HG03521 (cell line): Measurements from ENCODE around the gene FAM118B.

Source experiments
- ATAC-seq: cut with Tn5 transposase; IDR thresholded peaks from one replicate; pipeline ENCODE4 v1.9.1; 2021; ENCODE audit warnings: mild to moderate bottlenecking, moderate library complexity; ENCODE audit not compliant: unreplicated experiment

Gene FAM118B

DNA sequence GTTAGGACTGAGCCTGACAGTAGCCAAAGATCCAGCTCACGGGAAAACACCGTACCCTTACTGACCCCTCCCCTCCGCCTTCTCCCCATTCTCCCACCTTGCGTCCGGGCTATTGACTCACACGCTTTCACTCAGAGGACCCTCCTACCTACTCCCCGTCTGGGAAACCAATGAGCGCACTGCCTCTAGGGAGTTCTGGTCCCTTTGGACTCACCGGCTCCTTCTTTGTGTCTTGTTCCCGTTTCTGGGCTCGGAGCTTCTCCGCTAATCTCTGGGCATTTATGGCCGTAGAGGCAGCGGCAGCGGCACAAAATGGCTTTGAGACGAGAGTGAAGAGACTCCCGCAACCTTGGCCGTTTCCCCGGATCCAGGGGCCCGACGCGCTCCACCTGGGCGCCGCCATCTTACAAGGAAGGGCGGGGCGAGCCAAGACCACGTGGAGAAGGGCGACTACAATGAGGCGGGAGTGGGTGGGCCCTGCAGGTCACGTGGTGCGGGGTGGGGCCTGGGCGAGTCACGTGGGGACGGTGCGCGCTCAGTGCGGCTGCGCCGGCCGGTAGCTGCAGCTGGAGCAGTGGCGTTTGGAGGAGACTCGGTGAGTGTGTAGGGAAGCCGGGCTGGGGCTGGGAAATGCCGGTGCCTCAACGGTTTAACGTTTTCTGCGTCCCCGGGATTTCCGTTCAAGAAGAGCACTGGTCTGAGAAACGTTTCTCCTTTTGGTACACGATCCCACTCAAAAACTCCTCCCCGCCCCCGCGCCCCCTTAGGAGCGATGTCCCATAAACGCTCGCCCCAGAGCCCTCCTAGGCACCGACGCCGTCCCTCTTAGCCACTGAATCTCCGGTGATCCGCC lies at the start of gene FAM118B, which contains the start of gene RPUSD4:
Gene FAM118B, plus strand, starts transcription at position 547 of the 853 bp plus-strand sequence. CDS start 23,220 bp downstream, outside the sequence.
Gene RPUSD4, minus strand, starts transcription at position 415 of the 853 bp plus-strand sequence. Its CDS starts 12 bp downstream, at position 403.
- peak; percentile 93 for ATAC-seq

DNA sequence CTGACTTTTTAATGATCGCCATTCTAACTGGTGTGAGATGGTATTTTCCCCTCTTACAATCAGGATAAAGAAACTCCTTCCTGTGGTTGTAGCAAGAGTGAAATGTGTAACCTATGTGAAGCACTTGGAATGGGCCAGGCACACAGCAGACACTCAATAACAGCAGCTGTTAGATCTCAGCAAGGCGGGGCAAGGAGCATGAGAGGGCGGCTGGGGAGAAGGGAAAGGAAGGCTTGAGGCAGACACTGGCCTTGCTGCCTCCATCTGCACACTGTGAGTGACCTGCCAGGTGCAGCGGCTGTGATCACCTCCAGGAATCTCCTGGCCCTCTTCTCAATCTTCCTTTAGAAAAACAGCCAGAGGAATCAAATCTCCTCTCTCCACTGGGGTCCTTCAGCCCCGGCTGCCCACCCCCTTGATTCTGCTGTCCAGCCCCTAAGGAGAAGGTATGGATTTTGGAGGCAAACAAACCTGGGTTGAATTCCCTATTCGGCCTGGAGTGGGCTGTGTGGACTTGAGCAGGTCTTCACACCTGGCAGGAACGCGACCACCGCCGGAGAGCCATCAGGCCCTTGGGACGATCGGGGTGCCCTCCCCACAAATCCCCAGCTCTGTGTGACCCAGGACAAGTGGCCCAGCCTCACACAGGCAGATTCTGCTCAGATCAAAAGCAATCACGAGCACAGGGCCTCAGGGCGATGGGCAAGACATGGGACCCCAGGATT lies 49.1 kb upstream of the FAM118B start:
- no peak for ATAC-seq

DNA sequence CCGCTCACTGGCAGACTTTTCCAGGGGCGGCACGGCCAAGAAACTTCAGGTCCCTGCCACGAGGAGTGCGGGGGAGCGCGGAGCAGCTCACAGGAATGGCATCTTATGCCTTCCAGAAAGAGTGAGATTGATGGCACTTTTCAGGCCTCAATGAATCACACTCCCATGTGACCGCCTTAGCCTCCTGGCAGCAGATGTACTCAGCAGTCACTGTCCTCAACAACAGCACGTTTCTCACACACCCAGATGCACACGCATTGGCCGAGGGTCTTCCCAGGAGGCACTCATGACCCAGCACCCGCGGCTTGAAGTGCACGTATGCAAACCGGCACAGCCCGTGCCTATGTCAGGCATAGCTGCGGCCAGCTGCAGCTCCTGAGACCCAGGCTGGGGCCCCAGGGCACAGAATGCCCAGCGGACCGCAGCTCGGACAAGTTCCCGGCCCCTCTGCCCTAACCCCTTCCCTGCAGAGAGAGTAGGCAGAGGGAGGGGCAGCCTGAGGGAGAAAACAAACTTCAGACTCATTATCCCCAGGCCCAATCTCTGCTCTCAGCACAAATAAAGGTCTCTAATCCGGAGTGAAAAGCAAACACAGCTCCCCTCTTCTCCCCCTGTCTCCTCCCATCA lies 48.4 kb upstream of the FAM118B start:
- no peak for ATAC-seq

DNA sequence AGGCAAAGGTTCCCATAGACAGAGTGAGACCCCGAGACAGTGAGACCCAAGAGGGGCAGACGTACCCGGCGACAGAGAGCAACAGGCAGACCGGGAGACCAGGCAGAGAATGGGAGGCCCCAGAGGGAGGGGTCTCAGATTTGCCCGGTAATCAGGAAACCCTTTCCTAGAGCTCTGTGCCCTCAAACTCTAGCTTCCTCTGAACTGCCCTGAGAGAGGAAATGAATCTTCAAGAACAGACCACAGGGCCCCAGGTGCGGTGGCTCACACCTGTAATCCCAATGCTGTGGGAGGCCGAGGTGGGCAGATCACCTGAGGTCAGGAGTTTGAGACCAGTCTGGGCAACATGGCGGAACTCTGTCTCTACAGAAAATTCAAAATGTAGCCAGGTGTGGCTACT lies 47.8 kb upstream of the FAM118B start:
- ATAC-seq, result no peak

DNA sequence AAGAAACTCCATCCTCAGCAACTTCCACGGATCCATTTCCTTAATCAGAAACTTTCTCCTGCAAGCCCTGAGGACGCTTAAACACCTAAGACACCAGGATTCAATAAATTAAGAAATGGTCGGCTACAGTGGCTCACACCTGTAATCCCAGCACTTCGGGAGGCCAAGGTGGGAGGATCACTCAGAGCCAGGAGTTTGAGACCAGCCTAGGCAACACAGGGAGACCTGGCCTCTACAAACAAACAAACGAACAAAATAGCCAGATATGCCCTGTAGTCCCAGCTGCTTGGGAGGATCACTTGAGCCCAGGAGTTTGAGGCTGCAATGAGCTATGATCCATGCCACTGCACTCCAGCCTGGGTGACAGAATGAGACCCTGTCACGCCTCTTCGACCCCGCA lies 46.8 kb upstream of the FAM118B start:
- ATAC-seq, result no peak

DNA sequence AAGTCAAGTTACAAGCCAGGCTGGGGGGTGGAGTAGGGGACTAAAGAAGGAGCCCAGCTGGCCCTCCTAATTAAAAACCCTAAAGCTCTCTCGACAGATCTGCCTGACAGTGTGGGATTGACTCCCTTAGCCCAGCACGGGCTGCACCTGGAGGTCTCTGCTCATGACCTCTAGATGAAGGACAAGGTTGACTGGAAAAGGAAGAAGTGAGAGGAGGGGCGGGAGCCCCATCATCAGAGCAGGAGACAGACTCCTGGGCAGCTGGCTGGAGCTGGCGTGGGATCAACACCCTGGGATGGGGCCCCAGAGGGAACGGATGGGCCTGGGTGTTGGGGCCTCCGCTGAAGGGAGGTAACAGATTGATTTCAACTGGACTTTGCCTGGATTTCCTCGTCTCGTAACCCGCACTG lies 46.3 kb upstream of the FAM118B start:
- ATAC-seq, result no peak

DNA sequence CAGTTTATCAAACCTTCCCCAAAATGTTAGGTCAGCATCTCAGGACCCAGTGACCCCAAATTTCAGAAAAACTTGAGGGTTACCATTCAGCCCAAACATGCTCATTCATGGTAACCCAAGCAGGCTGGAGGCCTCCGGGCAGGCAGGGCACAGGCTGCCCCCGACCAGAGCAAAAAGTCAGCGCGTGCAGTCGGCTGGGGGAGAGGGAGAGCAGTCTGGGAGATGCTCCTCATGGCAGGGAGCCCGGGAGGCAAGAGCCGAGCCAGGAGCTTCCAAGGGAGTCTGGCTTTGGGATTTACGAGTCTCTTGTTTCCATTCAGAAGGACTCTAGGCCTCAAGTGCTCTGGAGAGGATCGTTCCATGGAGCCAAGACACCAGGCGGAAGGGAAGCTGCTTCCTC lies 45.8 kb upstream of the FAM118B start:
- no peak for ATAC-seq

DNA sequence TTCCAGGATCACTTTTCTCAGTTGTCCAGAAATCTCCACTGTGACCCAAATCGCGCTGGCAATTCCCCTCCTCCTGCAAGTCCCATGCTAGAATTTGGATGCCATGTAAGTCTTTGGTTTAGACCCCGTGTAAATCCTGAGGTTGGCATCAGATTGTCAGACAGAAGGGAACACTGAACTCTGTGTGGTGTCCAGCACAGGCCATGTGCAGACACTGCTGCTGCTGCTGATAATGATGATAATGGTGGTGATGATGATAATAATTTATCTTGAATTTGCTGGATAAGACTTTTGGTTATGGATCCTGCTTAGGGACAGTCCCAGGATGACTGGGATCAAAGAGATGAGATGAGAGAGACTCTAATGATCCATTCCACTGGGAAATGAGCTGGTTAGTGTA lies 45.2 kb upstream of the FAM118B start:
- no peak for ATAC-seq

DNA sequence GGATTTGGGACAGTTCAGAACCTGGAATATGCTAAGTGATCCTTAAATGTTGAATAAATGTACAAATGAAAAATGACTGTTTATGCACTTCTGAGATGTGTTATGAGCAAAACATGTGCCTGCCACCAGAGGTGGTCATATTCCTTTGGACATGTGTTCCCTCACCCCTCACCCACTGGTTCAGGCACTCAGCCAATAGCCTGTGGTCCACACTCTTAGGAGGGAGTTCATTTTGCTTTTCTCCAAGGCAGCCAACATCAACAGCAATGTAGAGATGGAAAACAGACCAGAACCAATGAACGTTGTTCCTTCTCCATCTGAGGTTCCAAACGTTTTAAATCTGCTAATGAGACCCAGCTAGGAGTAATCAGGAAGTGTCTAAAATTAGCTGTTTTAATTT lies 44.1 kb upstream of the FAM118B start:
- ATAC-seq, result no peak

DNA sequence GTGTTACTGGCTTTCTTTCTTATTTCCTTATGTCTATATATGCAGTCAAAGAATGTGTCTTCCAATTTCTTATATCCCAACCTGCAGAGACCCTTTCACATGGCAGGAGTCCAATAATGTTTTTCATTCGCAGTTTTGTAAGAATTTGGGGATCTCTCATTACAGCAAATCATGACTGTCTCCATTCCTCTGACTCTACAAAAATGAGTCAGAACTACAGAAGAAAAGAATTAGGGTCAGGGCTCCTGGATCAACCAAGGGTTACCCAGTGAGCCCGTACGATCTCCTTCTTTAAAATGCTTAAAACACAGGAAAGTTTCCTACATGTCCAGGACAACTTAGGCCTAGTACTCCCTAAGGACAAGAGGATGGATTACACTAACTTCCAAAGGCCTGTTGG lies 42.3 kb upstream of the FAM118B start:
- no peak for ATAC-seq

DNA sequence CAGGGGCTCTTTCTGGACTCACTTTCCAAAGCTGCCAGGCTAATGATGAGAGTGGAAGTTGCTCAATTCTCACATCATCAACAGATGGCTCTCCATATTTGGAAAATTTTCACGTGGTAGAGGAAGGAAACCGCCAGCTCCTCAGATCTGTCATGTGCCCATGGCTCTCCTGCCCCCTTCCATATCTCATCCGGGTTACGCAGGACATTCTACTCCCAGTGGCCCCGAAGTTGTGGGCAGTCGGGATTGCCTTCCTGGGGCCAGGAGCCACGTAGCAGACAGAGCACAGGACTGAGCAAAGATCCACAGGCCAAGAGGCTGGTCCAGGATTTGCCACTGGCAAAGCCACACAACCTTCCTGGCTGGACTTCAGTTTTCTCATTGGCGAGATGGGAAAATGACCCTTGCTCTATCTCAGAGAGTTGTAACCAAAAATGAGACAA lies 39.0 kb upstream of the FAM118B start:
- no peak for ATAC-seq

DNA sequence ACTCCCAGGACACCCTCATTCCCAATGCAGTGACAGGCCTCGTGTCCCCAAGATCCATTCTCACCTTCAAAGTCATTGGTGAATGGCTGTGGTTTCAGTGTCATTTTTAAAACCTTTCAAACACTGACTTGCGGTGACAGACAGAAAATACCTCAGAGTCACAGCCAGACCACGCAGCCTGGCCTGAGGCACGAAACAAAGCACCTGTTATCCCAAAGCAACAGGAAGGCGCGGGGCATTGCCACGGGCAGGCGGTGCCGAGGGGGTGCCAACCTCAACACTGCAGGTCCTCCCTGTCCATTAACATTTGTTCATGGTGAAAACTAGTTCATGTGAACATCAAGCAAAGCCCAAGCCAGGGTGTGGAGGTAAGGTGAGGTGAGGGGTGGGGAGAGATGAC lies 38.3 kb upstream of the FAM118B start:
- no peak for ATAC-seq

DNA sequence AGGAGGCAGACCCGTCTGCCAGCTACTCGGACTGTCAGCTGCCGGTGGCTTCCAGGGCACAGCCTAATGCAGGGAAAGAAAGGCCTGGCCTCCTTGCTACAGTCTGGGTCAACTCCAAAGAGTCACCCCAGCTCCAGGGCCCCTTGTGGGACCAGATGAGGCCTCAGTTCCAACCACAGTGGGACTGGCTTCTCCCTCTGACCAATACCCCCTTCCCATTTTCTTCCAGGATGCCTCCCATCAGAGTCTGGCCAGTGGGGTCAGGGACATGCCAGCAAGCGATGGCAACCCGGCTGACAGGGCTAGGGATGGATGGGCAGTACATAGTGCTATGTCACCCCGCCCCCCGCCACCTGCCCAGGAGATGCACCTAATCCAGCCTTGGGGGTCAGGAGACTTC lies 36.8 kb upstream of the FAM118B start:
- no peak for ATAC-seq

DNA sequence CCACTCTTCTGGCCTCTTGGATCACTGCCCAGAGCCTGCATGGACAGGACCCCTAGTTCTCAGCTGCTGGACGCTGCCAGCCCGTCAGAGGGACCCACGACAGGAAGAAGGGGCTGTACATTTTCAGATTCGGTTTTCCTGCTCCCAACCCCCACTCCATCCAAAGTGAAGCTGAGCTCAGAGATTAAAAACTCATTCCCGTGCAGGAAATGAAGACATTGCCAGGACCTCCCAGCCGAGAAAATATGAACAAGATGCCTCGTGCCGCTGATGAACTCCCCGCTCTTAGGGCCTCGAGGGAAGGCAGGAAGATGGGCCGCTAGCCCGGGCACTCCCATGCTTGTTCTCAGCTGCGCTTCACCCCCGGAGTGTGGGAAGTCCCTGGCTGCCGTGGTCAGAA lies 36.2 kb upstream of the FAM118B start:
- ATAC-seq, result no peak

DNA sequence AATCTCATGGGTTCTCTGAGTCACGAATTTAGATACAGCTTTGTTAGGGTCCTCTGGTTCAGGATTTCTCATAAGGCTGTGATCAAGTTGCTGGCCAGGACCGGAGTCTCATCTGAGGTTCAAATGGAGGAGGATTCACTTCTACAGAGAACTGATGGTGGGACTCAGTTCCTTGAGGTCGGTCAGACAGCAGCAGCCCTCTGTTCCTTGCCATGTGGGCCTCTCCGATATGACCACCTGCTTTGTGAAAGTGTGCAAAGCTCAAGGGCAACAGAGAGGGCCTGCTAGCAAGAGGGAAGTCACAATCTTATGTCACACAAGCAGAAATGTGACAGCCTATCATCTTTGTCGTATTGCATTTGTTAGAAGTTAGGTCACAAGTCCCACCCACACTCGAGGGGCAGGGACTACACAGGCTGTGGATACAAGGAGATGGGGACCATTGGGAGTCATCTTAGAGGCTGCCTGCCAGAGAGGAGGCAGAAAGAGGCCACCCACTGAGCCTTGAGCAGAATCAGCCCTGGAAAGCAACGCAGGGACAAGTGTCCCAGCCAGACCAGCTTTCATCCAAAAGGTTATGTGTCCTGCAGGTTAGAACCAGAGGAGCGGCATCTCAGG lies 34.6 kb upstream of the FAM118B start:
- ATAC-seq, result no peak

DNA sequence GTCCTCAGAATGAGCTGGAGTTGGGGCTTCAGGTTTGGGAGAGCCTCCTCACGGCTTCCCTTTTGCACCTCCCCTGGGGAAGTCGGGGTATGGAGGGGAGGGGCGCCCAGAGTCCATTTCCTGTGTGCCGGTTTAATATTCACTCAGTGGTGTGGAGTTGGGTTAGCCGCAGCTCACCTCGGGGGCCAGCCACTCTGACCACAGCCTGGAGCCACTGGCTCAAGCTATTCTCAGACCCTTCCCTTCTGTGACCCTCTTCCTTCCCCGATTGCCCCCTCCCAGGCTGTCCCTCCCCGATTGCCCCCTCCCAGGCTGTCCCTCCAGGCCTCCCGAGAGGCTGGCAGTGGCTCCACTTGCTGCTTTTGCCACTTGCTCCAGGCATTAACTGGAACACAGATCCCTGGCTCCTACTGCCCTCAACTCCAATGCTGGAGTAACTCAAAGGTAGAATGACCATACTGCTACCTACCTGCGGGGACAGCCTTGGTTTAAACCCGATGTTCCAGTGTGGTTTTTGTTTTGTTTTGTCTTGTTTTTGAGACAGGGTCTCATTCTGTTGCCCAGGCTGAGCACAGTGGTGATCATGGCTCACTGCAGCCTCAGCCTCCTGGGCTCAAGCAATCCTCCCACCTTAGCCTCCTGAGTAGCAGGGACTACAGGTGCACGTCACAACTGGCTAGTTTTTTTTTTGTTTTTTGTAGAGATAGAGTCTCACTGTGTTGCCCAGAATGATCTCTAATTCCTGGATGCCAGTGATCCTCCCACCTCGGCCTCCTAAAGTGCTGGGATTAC lies 29.4 kb upstream of the FAM118B start:
- no peak for ATAC-seq

DNA sequence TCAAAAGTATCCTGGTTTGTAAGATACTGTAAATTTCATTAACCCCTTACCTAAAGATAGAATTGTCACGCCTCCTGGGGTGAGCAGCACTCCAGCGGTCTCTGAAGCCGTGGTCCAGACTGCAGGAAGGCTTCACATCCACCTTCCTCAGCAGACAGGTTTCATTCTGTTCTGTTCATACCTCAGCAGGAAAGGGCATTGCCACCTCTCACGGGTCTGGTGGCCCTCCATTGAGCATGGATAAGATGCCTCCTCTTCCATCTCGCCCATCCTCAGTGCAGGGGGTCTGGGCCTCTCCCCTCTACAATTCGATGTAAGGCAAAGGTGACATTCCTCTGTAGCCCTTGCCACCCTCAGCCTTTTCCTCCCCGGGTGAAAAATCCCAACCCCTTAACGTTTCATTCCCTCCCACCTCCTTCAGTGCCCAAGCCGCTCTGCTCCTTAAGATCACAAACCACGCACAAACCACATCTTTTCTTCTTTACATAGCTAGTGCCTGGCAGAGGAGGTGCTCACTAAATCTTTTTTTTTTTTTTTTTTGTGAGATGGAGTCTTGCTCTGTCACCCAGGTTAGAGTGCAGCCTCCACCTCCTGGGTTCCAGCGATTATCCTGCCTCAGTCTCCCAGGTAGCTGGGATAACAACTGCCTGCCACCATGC lies 28.7 kb upstream of the FAM118B start:
- no peak for ATAC-seq

DNA sequence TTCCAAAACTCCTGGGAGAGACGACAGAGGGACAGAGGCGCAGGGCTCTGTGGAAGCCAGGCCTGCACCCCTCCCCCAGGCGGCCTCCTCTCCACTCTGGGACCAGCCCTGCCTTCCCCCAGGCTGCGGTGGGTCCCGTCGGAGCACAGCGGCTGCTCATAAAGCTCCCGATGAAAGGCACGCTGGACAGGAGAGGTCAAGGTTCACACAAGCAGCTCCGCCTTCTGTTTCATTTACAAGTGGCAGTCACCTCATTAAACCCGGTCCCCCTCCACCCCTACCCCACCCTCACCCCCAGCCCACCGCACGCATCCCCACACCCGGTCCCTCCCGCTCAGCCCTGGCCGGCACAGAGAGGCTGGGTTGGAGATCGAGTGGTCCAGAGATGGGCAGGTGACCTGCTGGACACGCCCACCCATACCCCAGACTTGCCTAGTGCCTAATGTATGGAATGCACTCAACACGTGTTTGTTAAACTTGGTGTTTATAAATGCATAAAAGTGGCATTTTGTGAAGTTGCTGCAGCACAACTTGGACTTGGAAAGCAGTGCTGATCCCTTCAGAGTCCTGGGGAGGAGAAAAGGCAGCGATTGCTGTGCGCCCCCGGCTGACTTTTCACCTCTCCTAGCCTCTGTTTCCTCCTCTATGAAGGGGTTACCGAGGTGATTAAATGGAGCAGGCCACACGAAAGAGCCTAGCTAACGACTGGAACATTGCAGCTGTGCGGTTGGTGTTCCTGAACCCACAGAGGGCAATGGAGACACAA lies 26.1 kb upstream of the FAM118B start:
- no peak for ATAC-seq
